HG03460 (cell line): ENCODE data around the gene AMBRA1.
"Not testable (repeated sequence)": the region's sequence is repeated elsewhere in the genome, so short reads cannot be mapped to it uniquely, and the experiment has no call there.

Source experiments
- ATAC-seq: cut with Tn5 transposase; IDR thresholded peaks from one replicate; pipeline ENCODE4 v1.9.1; 2021; ENCODE audit not compliant: unreplicated experiment

AMBRA1 gene

GRCh38 chr11:46534711-46535110 lies 59.1 kb downstream of the AMBRA1 start:
- no peak for ATAC-seq

- no peak for ATAC-seq
Measured at GRCh38 chr11:46533396-46534100, 60.3 kb downstream of the AMBRA1 start.

GRCh38 chr11:46529928-46530574 lies 63.8 kb downstream of the AMBRA1 start:
- ATAC-seq, result no peak

GRCh38 chr11:46529095-46529905 lies 64.5 kb downstream of the AMBRA1 start:
- no peak for ATAC-seq

- no peak for ATAC-seq
Measured at GRCh38 chr11:46528445-46529094, 65.3 kb downstream of the AMBRA1 start.

GRCh38 chr11:46527591-46528130 lies 66.2 kb downstream of the AMBRA1 start:
- ATAC-seq, result no peak

- no peak for ATAC-seq
Measured at GRCh38 chr11:46526216-46527215, 67.3 kb downstream of the AMBRA1 start.

- no peak for ATAC-seq
Measured at GRCh38 chr11:46524201-46524770, 69.5 kb downstream of the AMBRA1 start.

GRCh38 chr11:46523290-46523689 lies 70.5 kb downstream of the AMBRA1 start:
- ATAC-seq, result no peak

- ATAC-seq, result no peak
Measured at GRCh38 chr11:46522682-46523281, 71.0 kb downstream of the AMBRA1 start.

GRCh38 chr11:46521961-46522681 lies 71.7 kb downstream of the AMBRA1 start:
- no peak for ATAC-seq

GRCh38 chr11:46520971-46521745 lies 72.7 kb downstream of the AMBRA1 start:
- ATAC-seq, result no peak

GRCh38 chr11:46519351-46519750 lies 74.5 kb downstream of the AMBRA1 start:
- no peak for ATAC-seq

- not testable (repeated sequence) for ATAC-seq
Measured at GRCh38 chr11:46518928-46519327, 74.9 kb downstream of the AMBRA1 start.

GRCh38 chr11:46514370-46514769 lies 79.5 kb downstream of the AMBRA1 start:
- ATAC-seq, result no peak

- no peak for ATAC-seq
Measured at GRCh38 chr11:46513934-46514342, 79.9 kb downstream of the AMBRA1 start.

- no peak for ATAC-seq
Measured at GRCh38 chr11:46512261-46512881, 81.5 kb downstream of the AMBRA1 start.
